ENCODE results near the gene CDC6.

Gene CDC6

DNA sequence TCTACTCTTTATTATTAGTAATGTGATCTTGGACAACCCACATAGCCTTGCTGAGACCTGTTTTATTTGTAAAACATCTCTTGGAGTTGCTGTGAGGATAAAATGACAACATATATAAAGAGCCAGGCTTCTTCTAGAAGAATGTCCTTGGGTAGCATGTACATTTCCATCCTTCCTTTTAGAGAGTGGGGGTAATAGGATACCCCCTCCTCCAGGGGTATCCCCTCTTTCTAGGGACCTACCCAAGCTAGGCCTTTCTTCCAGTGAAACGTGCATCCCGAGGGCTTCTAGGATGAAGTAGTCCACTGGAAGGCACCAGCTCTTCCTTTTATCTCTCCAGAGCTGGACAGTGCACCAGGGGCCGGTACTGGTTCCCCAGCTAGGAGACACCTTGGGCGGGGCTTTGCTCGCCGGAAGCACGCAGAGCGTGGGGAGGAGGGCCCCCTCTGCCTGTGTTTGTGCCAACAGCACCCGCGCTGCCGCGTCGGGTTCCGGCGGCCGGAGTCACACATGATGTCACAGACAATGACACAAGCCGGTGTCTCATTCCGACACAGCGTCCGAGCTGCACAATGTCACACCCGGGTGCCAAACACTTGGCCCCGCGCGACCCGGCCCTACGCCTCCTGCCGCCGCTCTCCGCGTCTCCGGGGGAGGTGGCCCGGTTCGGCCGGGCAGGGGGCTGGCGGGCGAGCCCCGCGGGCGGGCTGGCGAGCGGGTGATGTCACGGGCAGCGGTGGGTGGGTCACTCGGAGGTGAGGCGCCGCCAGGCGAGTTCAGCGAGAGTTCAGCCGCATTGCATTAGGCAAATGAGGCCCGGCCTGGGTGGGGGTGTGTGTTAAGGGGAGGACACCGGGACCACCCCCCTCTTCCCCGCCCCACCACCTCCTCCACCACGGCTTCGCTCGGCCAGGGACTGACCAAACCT, 53.5 kb downstream of the CDC6 start:
- DNase-seq (ENCODE audit: low read depth), result no peak

DNA sequence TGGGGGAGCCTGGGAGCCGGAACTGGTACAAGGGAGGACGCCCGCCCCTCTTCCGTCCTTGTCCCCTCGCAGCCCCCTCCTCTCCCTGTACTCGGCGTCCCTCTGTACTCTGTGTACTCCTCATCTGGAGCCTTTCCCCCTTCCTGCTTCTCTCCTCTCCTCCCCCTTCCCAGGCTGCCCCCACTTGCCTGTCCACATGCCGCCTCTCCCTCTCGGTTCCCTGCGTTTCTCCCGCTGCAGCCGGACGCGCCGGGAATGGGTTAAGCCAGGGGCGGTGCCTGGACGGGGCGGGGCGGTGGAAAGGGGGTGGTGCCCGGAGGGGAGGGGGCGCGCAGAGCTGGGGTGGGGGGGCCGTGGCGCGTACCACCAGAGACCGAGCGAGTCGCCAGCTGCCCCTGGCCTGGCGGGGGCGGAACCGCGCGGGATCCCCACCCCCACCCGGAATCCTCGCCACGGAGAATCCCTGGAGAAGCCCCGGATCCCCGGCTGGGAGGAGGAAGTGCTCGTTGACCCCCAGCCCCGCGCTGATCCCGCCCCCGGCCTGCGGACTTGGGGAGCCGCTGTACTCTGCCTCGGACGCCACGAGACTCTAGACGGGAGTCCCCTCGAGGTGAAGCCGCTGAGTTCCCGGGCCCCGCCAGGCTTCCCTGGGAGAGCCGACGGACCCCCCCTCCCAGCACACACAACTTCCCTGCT, 54.3 kb downstream of the CDC6 start:
- no peak for DNase-seq (ENCODE audit: low read depth)

DNA sequence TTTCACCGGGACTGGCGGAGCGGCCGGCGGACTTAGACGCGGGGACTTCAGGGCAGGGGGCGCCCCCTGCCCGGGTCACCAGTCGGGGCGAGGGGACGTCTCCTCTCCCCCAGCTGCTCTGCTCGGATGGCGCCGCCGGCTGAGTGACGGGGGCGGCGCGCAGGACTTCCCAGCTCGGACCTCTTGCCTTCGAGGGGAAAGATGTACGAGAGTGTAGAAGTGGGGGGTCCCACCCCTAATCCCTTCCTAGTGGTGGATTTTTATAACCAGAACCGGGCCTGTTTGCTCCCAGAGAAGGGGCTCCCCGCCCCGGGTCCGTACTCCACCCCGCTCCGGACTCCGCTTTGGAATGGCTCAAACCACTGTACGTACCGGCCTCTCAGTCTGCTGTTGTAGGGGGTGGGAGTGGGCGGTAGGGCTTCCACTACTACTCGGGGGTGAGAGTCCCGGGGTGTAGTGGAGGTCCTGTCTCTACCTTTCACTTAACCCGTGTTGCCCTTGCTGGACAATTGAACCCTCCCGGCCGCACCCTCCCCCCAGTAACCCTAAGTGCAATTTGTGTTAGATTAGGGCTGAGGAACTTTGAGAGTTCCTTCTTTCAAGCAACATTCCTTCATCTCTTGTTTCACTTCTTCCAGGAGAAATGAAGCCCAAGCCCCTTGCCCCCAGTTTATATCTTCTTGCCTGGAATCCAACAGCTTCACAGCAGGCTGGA, 55.0 kb downstream of the CDC6 start:
- DNase-seq (ENCODE audit: low read depth), result no peak

DNA sequence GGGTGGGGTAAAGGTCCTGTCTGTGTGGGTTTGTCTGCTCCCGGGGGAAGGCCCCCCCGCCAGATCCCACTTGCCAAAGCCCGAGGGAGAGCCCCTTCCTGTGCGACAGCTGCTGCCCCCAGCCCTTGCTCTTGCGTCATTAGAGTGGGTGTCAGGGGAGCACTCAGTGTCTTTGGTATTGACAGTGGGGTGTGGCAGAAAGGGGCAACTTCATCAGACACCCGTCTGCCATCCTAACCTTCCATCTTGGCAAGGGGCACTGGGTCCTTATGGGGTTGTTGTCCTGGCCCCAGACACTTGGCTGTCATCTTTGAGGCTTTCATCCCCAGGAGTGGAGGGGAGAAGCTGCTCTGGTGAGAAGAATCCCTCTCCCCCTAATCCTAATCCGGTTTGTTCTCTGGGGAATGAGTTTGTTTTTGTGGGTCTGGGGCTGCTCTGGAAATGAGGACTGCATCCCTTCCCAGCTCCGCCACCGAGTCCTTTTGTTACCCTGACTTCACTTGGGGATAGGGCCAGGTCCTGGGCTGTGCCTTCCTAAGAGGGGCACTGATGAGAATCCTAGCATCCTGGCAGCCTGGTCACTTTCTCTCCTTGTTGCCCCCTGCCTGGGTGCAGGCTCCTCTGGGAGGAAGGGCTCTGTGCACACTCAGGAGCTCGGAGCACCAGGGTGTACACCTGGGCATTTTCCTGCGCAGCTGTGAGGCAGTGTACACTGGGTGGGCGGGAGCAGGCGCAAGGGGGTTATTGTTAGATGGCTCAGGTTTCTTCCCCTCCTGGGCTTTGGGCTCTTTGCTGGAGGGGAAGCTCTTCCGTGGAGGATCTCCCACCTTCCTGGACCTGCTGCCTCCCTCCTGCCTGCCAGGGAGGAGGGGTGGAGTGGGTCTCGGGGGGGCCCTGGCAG, 55.8 kb downstream of the CDC6 start:
- no peak for DNase-seq (ENCODE audit: low read depth)

DNA sequence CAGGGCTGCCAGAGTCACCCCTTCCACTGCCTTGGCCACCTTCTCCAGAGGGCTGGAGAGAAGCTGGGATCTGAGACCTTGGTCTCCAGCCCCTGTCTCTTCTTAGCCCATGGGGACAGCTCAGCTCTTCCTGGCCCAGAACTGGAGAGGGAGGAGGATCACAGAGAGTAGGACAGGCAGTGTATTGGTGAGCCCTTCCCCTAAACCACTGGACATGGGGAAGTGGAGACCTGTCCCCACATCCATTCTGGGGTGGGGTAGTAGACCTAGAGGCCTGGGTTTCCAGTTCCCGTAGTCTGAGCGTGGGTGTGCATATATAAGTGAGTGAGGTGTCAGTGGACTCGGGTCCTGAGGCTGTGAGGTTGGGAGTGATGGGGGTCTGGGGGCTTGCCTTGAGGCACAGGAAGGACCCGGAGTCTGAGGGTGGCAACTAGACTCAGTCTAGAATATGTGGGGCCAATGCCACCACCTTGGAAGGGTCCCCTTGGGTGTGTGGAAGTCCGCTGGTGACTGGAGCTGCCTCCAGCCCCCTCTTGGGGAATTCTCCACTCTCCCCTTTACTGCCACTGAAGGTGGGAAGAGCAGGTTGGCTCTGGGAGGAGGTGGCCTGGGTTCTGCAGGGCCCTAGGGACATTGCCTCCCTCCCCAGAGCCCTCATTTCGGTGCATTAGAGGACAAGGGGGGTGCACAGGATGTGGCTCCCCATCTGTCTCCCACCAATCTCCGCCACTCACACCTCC, 56.9 kb downstream of the CDC6 start:
- DNase-seq (ENCODE audit: low read depth), result no peak

DNA sequence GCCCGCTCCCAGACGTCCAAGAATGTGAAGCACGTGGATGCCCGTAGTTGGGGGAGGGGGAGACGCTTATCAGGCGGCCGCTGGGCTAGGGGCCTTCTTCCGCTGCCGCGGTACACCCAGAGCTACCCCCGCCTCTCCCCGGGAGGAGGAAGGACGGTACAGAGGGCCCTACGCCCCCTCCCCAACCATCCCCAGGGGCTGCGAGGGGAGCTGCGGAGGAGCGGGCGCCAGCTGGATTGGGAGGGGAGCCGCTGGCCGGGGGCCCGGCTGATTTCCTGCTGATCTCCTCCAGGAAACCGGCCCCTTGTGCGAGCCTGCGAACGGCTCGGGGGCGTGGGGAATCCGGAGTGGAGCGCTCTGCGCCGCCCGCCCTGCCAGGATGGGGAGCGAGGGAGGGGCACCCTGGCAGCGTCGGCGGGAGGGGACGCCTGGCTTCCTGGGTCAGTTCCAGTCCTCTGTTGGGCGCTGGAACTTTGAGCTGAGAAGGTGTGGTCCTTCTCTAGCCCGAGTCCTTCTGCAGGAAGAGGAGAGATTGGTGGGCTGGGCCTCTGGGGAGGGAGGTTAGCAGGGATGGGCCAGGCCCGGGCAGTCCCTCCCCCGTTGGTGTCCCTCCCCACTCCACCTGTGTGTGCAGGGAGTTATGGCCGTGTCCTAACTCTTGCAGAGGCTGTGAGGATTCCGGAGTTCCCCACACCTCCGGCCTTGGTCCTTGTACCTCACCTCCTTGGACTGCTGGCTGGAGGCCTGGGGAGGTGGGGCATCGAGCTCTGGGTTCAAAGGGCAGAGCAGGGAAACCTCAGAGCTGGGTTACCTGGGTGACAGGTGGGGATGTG, 57.7 kb downstream of the CDC6 start:
- DNase-seq (ENCODE audit: low read depth), result no peak

DNA sequence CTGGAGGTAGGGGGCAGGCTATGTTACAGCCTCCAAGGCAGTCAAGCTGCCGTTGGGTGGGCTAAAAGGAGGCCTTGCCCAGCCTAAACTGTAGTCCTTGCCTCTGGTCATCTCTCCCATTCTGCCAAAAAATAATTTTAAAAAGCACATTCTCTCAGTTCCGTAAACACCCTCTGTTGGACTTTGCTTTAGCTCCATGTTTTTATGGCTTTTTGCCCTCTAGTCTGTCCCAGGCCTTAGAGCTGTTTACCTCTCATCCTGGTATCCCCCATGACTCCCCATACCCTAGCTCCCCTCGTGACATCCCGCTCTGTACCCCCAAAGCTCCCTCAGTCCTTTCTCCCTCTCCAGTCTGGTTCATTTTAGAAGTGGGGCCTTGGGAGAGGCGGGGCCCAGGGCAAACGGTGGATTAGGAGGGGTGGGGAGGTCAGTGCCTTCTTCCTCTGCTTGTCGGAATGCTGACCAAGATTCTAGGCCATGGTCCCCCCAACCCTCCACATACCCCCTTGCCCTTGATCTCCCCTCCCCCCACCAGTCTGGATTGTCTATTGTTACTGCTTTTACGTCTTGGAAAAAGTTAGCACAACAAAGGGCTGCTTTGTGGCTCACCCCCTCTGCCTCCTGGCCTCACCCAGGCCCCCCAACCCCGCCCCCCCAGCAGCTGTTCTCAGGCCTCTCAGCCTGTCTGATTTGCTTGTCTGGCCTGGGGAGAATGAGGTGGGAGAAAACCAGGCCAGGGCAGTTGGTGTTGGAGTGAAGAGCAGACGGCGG, 58.5 kb downstream of the CDC6 start:
- DNase-seq (ENCODE audit: low read depth), result no peak

DNA sequence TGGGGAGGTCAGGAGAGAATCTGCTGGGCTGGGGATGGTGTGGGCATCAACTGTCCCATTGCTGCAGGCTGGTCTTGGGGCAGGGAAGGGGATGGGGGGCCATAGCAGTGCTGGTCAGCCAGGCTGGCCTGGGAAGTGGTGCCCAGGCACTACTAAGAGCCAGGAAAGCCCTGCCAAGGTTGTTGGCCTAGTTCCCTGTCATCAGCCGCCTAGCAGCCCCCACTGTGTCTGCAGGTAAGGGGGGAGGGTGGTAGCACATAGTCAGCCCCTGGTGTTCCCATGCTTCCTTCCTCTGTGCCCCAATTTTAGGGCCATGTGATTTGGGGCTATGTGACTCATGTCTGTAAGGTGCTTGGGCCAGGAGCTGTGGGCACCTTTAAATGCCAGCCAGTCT, 59.1 kb downstream of the CDC6 start:
- no peak for DNase-seq (ENCODE audit: low read depth)

DNA sequence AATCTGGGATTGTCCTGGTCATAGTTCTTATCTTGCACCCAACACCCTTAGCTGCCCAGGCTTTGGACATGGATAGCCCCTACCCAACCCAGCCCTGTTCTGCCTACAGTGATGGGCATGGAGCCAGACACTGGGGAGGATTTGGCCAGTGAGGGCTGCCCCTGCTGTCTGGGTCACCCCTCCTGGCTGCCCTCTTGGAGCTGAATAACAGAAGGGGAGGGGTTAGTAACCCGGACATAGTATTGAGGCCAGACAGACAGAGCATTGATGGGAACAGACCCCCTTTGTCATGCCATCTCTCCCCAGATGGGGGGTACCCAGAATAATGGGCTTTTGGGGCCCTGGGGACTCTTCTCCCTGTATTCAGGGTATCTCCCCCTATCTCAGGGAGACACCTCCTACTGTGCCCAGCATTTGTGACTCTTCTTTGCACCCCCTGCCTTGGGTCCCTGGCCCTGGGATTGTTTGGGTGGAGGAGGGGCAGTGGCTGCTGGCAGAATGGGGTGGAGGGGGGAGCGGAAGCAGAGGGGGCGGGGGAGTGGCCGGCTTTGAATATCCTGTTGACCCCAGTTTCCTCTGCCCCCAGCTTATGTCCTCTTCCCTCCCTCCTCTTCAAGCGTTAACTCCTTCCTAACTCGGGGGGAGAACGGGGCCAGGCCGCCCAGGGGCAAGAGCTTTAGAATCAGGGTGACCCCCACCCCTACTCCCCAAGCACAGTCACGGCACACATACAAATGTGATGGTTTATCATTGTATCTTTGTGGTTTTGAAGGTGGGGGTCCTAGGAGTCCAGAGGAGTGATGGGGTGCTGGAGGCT, 59.8 kb downstream of the CDC6 start:
- DNase-seq (ENCODE audit: low read depth), result no peak

DNA sequence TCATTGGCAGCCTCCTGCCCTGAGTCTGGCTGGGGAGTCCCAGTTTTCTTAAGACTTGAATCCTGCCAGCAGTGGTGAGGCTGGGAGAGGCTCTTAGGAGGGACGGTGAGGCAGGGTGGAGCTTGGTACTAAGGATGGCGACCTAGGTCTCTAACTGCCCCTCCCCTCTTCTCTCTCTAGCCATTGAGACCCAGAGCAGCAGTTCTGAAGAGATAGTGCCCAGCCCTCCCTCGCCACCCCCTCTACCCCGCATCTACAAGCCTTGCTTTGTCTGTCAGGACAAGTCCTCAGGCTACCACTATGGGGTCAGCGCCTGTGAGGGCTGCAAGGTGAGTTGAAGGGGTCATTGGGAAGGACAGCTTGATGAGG, 60.4 kb downstream of the CDC6 start:
- DNase-seq (ENCODE audit: low read depth), result no peak

DNA sequence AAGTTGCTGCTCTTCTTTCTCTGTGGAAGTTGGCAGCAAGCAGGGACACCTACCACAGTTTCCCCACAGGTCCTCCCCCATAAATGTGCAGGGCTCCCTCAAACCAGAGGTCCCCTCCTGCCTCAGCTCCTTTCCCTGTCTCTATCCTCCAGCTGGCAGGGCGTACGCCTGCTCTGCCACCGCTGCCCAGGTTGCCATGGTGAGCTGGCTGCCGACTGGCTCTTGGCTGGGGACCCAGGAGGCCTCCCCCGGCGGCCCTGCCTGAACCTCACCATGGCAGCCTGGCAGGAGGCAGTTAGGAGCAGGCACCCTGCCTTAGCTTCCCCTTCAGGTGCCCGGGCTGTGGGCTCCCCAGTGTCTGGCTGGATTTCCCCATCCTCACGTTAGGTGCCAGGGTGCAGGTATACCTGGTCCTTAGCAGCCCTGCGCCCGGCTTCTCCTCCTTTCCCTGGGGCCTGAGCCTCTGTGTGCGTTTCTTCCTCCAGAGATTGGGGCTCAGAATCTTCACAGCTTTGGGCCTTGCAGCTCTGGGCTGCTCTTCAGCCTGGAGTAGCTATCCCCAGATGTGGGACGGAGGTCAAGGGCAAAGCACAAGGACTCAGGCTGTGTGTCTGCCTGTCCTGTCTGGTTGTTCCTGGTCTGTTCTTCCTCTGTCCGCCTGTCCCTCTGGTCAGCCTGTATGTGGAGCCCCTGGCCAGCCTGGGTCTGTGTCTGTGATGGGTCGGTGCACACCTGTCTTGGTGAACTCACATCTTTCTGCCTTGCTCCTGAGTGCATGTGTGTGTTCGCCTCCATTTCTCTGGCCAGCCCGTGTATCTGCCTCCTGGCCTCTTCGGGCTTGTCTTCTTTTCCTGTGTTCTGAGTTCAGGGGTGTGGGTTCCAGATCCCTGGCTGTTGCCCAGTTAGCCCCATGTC, 61.1 kb downstream of the CDC6 start:
- DNase-seq (ENCODE audit: low read depth), result no peak

DNA sequence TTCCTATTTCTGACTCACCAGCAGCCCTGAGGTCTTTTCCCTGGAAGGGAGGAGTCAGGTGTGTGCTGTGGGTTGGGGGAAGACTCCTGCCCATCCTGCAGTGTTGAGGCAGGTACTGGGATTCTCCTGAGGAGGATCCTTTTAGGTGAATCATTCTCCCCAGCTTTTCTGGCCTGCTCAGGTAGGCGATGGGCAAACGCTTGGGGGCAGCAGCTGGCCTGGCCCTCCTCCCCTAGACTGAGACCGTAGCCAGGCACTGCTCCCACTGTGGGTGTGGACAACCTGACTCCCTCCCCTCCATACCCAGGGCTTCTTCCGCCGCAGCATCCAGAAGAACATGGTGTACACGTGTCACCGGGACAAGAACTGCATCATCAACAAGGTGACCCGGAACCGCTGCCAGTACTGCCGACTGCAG, 61.8 kb downstream of the CDC6 start:
- no peak for DNase-seq (ENCODE audit: low read depth)

DNA sequence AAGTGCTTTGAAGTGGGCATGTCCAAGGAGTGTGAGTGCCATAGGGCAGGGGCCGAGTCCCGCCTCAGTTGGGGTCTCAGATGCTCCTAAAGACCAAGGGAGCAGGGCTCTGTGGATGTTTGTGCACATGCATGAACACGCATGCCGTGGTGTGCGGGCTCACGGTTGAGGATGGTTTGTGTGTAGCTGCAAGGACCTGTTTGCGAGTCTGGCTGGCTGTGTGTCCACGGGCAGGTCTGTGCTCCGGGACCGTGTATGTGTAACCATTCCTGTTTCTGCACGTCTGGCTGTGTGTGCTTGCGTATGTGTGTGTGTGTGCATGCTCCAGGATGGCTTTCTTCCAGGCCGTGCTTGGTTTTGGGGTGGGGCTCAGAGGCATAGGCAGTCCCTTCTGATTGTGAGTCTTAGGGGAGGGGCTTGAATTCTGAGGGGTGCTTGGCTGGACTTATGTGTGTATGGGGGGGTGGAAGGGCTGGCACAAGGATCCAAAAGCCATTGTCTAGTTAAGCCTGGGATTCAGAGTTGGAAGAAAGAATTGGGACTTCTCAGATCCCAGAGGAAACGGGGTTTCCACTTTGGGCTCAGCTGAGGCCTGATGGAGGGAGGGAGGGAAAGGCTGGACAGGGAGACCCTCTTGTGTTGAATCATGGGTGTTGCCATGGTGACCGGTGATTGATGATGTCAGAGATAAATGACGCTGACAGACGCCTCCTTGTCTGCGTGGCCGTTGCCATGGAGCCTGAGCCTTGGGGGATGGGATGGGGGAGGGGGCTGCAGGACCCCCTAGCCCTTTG, 62.4 kb downstream of the CDC6 start:
- DNase-seq (ENCODE audit: low read depth), result no peak

DNA sequence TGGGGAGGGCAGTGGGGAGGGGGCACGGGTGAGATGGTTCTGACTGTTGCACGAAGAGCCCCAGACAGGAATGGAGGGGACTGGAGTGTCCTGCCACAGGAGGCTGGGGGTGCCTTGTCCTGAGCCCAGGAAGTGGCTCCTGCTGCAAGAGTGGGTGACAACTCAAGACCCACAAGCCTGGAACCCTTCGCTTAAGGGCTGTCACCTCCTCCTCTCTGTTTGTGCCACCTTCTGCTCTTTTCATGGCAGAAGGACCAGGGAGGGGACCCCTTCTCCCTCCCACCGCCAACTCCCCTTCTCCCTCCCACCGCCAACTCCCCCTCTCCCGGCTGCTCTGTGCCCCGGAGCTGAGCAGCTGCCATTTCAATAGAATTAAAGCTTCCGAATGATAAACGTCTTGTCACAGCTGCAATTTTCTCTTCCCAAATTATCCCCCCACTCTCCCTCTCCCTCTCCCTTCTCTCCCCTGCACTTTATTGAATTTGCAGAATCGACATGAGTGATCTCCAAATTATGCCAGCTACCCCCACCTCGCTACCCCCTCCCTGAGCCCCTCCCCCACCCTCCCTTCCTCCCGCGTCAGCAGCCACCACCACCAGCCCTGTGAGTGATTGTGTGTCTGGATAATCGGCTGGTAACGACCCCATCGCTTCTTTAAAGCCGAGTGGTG, 63.1 kb downstream of the CDC6 start:
- no peak for DNase-seq (ENCODE audit: low read depth)

DNA sequence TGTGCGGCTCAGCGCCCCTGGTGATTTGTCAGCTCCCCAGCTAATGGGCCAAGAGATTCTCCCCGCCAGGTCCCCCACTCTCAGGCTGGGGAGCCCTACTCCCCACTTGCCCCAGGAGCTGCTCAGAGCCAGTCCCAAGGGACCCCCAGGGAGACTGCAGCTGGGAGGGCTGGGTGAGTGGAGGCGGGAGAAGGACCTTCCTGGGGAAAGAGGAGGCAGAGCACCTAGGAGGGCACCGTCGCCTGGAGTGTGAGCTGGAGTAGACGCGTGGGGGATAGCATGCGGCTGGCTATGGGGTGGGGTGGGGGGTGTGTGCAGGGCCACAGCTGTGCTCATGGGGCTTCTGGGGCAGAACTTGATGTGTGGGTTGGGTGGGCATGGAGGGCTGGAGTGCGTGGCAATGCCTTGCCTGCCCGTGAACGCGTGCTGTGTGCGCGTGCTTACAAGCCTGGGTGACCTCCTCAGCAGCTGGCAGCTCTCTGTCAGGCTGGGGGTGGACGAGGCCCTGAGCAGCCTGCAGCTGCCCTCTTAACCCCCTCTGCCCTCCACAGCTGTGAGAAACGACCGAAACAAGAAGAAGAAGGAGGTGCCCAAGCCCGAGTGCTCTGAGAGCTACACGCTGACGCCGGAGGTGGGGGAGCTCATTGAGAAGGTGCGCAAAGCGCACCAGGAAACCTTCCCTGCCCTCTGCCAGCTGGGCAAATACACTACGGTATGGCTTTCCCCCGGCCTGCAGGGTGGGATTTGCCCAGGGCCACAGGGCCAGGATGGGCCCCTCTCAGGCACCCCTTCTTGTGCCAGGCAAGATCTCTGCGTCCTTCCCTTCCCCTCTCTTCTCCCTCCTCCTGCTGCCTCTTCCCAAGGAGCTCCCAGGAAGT, 63.9 kb downstream of the CDC6 start:
- no peak for DNase-seq (ENCODE audit: low read depth)
